ENCODE data around the gene KAZN.

The KAZN gene

DNA sequence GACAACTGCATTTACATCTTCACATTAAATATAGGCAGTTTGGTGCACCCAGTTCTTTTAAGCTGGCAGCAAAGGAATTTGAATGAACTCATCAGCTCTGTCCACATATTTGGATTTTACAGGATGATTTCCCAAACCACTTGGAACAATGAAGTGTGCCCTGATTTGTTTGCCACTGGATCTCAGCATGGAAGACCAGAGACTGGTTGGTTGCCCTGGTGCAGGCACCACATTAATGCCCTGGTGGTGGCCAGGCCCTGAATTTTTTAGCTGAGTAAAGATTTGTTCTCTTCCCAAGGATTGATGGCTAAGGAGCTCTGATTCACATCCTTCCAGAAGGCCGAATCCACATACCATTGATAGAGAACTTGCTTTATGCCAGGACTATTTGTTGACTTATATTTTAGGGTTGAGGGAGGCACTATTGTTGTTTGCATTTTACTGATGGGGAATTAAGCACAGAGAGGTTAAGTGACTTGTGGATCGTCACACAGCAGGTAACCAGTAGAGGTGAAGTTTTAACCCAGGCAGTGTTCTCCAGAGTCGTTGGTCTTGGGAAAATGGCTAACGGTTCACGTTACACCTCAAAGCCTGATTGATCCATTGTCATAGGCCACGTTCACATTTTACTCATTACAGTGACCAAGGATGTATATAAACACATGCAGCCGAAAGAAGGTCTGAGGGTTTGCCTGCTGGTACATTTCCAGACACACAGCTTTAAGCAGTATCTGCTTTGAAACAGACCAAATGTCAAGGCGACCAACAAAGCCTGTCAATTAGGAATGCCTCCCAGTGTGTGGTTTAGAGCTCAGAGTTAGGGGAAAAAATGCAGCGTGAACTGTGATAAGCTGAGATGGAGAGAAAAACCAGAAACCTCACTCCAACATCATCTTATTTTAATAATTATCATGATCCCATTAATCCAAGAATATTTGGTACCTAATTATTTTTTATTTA, 50.7 kb downstream of the KAZN start:
- DNase-seq, result no peak

DNA sequence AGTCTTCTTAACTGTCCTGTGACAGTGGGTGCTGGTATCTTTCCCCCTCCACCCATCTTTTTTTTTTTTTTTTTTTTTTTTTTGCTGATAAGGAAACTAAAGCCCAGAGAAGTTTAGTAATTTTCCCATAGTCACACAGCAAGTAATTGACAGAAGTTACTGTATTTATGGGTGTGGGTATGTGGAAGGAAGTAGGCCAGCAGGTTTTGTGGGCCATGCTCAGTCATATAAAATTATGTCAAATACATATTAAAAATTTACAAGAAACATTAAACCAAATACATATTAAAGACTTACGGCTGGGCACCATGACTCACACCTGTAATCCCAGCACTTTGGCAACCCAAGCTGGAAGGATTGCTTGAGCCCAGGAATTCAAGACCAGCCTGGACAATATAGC, 51.5 kb downstream of the KAZN start:
- DNase-seq, result no peak

DNA sequence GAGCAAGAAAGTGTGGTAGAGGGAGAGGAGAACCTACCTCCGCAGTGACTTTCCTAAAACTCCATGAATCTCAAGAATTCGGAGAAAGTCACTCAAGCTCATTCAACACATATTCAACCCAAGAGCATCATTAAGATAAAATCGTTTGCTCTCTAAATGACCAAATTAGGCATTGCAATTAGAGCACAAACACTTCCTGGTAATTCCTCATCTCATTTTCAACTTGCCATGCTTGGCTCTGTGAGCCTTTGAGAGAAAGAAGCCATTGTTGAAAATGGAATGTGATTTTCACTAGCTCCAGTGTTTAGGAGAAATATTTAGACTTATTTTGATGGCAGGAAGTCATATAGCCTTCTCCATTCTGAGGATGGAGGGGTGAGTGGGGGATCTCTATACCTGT, 52.5 kb downstream of the KAZN start:
- DNase-seq, result no peak

DNA sequence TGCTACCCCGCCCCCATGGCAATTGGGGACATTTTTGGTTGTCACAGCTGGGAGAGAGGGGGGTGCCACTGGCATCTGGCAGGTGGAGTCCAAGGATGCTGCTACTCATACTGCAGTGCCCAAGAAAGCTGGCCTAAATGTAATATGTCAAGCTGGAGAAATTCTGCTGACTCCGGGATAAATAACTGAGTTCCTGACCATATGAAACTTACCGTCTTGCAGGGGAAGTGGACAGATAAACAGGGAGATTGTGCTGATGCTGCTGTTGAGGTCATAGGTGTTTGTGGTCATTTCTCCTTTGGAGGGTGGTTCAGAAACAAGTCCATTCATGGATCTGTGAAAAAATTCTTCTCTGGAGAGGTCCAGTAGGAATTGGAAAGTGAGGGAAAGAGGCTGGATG, 54.4 kb downstream of the KAZN start:
- no peak for DNase-seq

DNA sequence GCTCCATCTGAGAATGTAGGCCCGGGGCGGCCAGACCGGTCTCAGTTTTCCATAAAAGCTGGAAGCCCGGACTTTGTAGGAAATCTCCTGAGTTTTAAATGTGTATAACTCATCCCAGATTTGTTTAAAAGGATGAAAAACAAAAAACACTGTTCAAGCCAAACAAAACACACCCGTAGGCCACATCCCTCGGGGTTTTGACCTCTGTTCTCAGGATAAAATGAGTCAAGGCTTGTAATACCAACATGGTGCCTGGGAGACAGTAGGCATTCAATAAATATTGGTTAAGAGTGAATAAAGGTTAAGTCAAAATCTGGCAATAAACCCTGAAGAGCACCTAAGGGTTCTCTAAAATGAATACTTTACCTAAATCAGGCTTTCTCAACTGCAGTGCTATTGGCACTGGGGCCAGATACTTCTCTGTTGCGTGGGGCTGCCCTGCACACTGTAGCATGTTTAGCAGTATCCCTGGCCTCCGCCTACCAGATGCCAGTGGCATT, 55.0 kb downstream of the KAZN start:
- DNase-seq, result no peak

DNA sequence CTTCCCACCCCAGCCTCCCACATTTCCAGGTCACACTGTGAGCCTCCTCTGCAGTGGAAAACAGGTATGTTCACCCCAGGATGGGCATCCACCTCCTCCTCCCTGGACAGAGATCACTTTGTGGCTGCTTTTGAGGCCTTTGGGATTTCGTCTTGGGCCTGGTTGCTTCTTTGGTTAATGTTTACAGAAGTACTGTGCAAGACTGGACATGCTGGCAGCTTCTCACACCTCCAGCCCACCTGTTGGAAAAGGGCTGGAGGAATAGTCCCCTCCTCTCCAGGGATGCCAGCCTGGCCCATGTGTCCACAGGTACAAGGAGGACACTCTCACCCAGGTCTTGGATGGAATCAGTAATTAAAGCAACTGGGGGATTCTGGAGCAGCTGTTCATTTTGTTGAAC, 56.1 kb downstream of the KAZN start:
- no peak for DNase-seq

DNA sequence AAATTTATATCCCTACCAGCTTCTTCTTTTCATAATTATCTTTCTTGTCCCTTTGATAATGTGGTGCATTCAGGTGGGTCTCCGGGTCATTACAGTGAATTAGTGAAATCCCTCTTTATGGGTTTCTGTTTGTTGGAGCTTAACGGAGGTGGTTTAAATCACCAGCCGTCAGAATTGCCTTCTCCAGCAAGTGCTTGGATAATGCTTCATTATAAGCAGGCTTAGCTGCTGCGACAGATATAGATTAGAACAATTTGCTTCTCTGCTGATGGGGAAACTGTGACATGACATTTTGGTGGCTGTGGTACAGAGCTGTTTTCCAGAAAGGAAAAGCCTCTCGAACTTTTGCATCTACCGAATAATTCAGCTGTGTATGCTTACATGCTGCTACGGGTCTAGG, 56.9 kb downstream of the KAZN start:
- no peak for DNase-seq

DNA sequence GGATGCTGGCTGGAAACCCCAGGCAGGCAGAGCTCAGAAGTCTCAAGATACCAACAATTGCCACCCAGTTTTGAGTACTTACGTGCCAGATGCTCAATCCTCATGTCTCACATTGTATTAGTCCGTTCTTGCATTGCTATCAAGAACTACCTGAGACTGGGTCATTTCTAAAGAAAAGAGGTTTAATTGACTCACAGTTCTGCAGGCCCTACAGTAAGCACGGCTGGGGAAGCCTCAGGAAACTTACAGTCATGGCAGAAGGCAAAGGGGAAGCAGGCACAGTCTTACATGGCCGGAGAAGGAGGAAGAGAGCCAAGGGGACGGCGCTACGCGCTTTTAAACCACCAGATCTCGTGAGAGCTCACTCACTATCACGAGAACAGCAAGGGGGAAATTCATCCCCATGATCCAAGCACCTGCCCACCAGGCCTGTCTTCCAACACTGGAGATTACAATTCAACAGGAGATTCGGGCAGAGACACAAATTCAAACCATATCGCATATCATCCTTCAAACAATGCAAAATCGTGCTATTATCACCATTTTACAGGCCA, 58.0 kb downstream of the KAZN start:
- no peak for DNase-seq

DNA sequence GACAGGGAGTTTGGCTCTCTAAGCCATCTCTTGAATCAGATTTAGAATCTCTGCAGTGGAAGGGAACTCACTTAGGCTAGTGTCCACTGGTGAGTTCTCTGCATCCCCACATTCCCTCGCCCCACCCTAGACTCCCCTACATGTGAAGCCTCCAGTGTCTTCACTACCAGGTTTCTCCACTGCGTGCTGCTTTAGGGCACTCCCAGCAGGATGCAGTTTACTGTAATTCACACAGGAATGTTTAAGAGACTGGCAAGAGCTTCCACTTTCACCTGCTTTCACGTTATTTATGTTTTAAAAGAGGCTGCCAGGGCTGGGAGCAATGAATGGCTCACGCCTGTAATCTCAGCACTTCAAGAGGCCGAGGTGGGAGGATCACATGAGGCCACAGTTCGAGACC, 60.2 kb downstream of the KAZN start:
- DNase-seq, result no peak

DNA sequence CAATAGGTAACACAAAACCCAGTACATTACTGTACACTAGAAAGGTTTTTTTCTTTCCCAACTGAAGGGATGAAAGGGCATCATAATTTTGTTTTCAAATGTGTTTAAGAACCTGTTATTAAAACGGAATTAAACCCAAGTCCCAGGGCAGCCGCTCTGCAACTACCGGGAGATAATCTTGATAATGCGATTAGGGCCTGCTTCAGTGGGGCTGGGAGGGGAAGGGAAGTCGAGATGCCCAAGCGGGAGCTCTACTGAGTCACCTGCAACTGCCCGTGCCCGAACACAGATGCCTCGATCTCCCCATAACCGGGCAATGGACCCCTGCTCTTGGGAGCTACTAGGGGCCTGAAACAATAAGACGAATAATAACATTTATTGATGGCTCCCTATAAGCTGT, 61.4 kb downstream of the KAZN start:
- DNase-seq, result no peak

DNA sequence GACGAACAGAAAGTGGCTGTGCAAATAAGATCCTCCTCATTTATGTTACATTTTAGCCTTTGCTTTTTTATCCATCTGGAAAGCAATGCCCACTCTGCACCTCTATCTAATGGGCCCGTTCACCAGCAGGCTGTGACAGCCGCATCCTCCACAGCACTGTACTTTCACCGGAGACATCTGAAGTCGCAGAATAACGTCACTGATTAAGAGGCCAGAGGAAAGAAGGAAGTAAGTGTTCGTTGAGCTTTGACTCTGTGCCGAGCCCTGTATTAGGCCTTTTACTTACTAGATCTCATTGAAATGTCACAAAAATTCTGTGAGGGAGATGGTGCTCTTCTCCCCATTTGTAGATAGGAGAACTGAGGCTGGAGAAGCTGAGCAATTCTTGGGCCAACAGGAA, 62.3 kb downstream of the KAZN start:
- no peak for DNase-seq

DNA sequence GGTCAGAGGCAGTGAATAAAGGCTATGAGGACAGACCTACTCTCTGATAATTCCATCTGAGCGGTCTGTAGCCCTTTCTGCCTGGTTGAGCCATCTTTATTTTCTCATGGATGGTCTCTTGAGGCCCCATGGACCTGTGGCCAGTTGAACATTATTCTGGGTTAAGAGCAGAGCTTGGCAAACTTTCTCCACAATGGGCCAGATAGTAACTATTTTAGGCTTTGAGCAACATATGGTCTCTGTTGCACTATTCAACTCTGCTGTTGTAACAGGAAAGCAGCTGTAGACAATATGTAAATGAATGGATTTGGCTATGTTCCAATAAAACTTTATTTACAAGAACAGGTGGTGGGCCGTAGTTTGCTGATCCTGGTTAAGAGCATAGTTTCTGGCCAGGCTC, 62.7 kb downstream of the KAZN start:
- DNase-seq, result no peak

DNA sequence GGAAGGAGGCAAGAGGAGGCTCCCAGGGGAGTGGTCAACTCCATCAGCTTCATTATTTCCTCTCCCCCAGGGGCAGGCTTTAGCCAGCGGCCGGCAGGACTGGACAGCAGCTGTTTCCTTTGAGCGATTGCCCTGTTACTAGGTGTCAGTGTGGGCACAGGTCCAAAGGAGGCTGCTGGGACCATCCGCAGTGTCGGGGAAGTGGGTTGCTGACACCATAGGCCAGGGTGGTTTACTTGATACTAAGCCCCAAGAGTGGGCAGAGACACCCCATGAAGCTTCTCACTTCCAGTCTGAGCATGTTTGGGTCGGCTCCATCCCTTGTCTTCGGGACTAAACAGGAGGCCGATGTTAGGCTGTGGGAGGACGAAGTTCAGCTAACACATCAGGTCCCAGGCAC, 63.6 kb downstream of the KAZN start:
- no peak for DNase-seq

DNA sequence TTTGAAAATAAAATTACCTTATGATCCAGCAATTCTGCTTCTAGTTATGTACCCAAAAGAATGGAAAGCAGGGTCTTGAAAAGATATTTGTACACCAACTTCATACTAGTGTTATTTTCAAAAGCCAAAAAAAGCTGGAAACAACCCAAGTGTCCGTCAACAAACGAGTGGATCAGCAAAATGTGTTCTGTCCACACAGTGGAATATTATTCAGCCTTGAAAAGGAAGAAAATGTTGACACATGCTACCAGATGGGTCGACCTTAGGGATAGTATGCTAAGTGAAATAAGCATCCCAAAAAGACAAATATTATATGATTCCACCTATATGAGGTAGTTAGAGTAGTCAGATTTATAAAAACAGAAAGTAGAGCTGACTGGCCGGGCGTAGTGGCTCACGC, 65.3 kb downstream of the KAZN start:
- no peak for DNase-seq

DNA sequence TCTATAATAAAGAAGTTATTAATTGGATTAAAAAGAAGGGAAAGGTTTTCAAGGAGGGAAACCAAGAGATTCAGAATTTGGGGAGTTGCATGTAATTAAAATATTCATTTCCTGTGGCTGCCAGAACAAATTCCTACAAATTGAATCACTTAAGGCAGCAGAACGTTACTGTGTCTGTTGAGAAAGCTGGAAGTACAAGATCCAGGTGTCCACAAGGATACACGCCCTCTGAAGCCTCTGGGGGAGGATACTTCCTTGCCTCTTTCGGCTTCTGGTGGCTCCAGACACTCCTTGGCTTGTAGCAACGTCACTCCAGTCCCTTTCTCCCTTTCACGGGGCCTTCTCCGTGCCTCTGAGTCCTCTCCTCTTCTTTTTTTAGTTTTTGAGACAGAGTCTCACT, 67.9 kb downstream of the KAZN start:
- no peak for DNase-seq

DNA sequence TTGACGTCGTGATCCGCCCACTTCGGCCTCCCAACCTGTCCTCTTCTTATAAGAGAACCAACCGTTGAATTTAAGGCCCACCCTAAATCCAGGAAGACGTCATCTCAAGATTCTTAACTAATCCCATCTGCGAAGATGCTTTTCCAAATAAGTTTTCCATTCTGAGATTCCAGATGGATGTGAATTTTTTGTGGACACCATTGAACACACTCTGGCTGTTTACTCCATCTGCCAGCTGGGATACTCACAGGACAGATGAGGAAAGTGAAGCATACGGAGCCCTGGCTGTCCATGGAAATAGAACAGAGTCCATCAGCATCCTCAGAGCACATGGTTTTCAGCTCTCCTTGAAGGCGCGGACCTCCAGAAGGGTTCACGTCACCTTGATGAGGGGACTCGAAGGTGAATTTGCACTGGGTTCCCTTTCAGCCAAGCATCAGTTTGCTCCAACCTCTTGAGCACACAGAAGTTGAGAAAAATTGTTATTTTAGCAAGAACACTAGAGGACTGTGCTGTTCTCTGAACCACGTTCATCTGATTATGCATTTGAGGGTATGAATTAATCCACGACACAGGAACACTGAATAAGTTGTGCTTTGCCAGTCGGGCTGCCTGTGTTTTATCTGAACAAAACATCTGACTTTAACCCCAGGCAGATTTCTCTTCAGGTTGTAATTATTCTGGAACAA, 68.6 kb downstream of the KAZN start:
- no peak for DNase-seq

DNA sequence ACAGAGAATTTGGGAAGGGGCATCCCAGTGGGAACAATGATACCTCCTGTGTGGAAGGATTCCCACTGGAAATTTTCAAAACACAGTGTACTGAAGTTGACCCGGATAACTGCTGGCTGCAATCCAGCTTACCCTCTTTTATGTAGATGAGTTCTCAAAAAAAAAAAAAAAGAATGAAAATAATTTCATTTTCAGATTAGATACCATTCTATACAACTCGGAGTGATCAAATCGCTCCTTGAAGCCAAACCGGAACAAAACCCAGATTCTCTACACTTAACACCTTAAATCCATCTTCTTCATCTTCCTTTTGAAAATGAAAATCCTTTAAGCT, 69.1 kb downstream of the KAZN start:
- no peak for DNase-seq

DNA sequence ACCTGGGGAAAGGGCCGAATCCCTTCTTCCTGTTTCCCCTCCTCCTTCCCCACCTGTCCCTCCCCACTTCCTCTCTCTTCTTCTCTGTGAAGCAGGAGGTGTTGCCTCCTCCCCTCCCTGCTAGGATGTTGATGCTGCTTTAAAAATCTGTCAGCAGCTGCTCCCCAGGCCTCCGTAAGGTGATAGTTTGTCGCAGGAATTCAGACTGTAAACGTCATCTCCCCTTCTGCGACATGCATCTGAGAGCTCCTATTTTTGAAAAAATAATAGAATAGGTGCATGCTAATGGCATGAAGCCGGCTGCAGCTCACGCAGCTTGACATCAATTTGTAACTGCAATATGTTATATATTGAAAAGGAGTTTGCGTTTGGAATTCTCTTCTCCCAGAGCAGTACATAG, 70.1 kb downstream of the KAZN start:
- DNase-seq, result no peak

DNA sequence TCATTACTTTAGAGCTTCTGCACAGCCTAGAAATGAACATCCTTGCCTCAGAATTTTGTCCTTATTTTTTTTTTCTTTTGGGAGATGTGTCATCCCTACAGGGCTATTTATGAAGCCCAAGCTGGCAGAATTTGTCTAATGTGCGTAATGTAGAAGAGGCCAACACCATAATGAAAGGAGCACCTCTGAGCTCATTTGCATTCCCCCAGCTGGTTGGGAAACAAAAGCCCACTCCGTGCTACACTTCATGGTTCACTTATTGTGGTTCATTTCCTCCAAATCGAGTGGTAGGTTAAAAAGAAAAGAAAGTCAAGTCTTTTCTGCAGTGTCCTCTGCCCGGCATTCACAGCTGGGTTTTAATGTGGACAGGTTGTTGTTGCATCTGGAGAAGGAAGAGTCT, 73.5 kb downstream of the KAZN start:
- no peak for DNase-seq

DNA sequence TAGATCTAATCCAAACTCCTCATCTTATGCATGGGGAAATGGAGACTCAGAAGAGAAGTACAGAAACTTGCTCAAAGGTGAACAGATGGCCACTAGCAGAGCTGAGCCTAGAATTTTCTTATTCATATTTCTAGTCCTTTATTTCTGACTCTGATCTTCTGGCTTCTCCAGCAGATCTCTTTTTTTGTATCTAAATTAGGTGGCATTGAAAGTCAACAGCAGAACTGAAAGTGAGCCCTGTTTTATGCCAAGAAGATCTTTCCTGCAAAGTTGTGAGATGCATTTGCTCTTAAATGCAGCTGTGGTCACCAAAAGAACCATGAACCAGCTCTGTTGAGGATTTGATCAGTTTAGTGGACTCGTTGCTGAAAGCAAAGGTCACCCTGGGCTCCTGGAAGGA, 75.5 kb downstream of the KAZN start:
- DNase-seq, result no peak

DNA sequence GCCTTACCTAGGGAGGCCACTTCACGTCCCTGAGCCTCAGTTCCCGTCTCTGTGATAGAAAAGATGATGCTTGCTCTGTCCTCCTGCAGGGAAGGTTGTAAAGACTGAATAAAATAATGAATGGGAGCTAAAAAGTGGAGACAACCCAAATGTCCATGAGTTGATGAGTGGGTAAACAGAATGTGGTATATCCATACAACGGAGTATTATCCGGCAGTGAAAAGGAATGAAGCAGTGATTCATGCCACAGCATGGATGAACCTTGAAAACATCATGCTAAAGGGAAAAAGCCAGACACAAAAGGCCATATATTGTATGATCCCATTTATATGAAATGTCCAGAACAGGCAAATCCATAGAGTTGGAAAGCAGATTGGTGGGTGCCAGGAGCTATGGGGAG, 77.9 kb downstream of the KAZN start:
- DNase-seq, result no peak

DNA sequence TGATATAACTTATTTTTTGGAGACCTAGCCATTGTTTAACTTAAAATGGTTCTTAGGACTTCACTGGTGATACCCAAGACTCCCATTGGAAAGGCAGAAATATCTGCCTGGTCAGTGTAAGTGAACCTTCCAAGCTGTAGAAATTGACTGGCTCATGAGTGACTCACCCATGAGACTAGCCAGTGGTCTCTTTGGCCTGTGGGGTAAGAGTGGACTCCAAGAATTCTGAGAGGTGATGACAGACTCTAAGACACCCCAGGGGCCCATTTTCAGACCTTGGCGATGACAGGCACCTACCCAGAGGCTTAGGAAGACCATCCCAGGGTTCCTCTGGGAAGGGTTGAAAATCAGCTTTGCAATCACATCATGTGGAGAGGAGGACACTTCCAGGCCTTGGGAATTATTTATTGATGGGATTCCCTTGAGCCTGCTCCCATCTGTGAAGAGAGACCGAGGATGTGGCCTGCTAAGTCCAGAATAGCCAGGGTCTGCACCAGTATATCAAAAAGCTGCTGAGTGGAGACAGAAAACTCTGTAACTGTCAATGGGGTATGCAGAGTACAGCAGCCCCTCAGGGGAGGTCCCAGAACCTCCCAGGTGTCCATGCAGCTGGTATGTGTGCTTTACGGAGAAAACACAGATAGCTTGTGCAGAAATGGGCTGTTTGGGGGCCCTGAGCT, 78.9 kb downstream of the KAZN start:
- no peak for DNase-seq

DNA sequence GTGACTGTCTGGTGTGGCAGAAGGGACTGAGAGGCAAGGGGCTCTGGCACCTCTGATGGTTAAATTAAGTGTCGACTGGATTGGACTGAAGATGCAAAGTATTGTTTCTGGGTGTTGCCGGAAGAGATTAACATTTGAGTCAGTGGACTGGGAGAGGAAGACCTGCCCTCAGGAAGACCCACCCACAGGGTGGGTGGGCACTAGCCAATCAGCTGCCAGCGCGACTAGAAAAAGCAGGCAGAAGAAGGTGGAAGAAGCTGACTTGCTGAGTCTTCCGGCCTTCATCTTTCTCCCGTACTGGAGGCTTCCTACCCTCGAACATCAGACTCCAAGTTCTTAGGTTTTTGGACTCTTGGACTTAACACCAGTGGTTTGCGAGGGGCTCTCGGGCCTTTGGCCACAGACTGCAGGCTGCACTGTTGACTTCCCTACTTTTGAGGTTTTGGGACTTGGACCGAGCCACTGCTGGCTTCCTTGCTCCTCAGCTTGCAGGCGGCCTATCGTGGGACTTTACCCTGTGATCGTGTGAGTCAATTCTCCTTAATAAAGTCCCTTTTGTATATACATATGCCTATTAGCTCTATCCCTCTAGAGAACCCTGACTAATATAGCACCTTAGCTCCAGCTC, 79.6 kb downstream of the KAZN start:
- no peak for DNase-seq

Data from stimulated activated naive CD4-positive, alpha-beta T cell treated with Interleukin-2 at 50 U/mL for 16 hours (primary cell).